Right atrium auricular region (tissue), 2 donors: ENCODE measurements around the gene TMEM163. TPM values are rescaled to one million over a fixed set of nuclear protein-coding genes. Genes with fewer than 3 reads are reported as not detected.

ENCODE experiments used
- DNase-seq: peaks from one replicate; pipeline ENCODE4 v3.0.0-alpha.2; 2019; ENCODE audit warnings: low spot score
- H3K27ac ChIP-seq, 2 donors: fragments of 200-600 bp; sonication (generic); 1 replicate in 1 of 2; 2 replicates in 1 of 2; pipeline ENCODE4 v1.5.1; 2016 to 2019
- H3K27me3 ChIP-seq, 2 donors: fragments of 200-600 bp; sonication (generic); one replicate each; pipeline versions ENCODE4 v1.5.1 to v1.6.0; 2017 to 2019
- H3K36me3 ChIP-seq: fragments of 200-600 bp; sonication (generic); one replicate; pipeline ENCODE4 v1.5.1; 2016
- H3K4me1 ChIP-seq, 2 donors: fragments of 200-600 bp; sonication (generic); one replicate each; pipeline versions ENCODE4 v1.5.1 to v1.6.0; 2017 to 2019
- H3K4me3 ChIP-seq, 2 donors: fragments of 200-600 bp; sonication (generic); 1 replicate in 1 of 2; 2 replicates in 1 of 2; pipeline ENCODE4 v1.5.1; 2017 to 2019; ENCODE audit warnings: mild to moderate bottlenecking in 1 of 2, moderate library complexity in 1 of 2
- H3K9me3 ChIP-seq, 2 donors: fragments of 200-600 bp; sonication (generic); one replicate each; pipeline ENCODE4 v1.5.1; 2019
- total RNA-seq, 2 donors: library from RNA; depleted of rRNA; stranded (reverse); fragments of >200 nt; gene quantifications; one replicate each; pipeline ENCODE4 v1.1.0, GENCODE V29; 2016
- TF ChIP-seq, protein P1 (sequence below), 2 donors: fragments of 200-600 bp; sonication (generic); IDR thresholded peaks; one replicate each; pipeline ENCODE4 v1.5.1; 2019; ENCODE audit warnings: antibody characterized with exemption in 2 of 2

Gene TMEM163
- total RNA-seq, 2 donors from 2014 or later = 3.1 to 8.9 TPM

DNA sequence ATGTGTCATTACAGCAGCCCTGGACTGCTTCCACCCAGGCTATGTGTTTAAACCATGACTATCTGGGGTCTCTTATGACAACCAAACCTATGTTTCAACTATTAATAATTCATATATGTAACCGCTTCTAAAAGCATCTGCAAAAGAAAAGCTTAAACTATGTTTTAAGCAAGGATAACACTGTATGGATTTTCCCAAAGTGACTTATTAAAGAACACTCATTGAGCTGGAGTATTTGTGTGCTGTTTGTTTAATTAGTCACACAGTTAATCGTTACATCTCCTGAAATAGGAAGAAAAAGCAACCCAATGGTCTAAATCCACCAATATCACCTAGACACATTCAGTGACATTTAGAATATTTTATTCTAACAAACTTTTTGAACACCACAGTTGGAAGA is 51.3 kb downstream of the TMEM163 start:
- TF ChIP-seq, protein P1, sequence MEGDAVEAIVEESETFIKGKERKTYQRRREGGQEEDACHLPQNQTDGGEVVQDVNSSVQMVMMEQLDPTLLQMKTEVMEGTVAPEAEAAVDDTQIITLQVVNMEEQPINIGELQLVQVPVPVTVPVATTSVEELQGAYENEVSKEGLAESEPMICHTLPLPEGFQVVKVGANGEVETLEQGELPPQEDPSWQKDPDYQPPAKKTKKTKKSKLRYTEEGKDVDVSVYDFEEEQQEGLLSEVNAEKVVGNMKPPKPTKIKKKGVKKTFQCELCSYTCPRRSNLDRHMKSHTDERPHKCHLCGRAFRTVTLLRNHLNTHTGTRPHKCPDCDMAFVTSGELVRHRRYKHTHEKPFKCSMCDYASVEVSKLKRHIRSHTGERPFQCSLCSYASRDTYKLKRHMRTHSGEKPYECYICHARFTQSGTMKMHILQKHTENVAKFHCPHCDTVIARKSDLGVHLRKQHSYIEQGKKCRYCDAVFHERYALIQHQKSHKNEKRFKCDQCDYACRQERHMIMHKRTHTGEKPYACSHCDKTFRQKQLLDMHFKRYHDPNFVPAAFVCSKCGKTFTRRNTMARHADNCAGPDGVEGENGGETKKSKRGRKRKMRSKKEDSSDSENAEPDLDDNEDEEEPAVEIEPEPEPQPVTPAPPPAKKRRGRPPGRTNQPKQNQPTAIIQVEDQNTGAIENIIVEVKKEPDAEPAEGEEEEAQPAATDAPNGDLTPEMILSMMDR (IDR thresholded peaks at IDR 0.05) = no peak
- no peaks in the 10 kb centered on the region for H3K4me1 ChIP-seq
- H3K9me3 ChIP-seq = no peaks in the 10 kb centered on the region
- no peaks in the 10 kb centered on the region for H3K27me3 ChIP-seq
- no peak for DNase-seq
- H3K4me3 ChIP-seq = no peak overlapping the region
- H3K36me3 ChIP-seq = no peaks in the 10 kb centered on the region
- no peak overlapping the region for H3K27ac ChIP-seq

DNA sequence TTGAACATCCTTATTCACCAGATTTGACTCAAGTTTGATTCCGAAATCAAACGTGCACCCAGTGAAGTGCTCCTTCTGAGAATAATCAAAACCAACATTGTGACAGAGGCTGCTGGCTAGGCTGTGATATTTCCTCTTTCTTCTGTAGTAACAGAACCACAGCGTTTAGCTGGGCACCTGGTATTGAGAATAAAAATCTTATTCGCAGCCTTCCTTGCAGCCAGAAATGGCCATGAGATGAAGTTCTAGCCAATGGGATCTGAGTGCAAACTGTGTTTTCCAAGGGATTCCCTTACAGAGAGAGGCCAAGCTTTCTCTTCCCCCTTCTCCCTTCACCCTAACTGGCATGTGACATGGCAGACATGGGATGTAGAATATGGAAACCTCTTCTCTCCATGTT is 51.7 kb downstream of the TMEM163 start:
- Histone ChIP-seq H3K36me3 (no peaks in the 10 kb centered on the region), H3K27me3 (no peaks in the 10 kb centered on the region), H3K27ac (no peak overlapping the region), H3K9me3 (no peaks in the 10 kb centered on the region), H3K4me1 (no peaks in the 10 kb centered on the region), H3K4me3 (no peak overlapping the region)
- DNase-seq = no peak
- TF ChIP-seq, protein P1 (IDR thresholded peaks at IDR 0.05) = no peak

DNA sequence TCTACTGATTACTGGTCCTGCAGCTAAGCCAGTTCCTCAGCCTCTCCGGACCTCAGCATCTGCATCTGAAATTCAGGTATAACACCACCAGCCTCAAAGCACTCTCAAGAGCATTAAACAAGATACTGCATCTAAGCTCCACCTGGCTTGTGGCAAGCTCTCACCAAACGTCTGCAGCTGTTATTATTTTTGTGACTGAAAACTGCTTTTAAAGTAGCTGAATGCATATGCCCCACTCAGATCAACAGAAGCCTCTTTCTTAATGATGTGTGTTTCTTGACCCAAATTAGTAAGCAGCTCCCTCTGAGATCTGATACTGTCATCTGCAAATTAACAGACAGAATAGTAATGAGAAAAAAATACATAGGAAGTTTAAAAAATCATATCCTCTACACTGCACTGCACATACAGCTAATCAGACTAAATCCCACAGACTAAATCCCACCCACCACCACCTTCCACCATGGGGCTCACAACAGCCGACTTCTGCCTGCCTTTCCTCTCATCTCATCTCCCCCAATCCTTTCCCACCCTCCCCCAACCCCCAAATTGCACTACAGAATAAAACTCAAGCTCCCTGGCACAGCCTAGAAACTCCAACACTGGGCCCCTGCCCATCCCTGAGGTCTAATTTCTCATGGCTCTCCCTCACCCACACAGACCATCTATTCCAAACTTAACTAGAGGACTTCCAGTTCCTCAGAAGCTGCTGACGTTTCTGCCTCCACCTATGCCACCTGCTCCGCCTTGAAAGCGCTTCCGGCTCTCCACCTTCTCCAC is 52.9 kb downstream of the TMEM163 start:
- H3K27ac ChIP-seq = no peak overlapping the region
- no peaks in the 10 kb centered on the region for H3K36me3 ChIP-seq
- H3K9me3 ChIP-seq = no peaks in the 10 kb centered on the region
- DNase-seq = no peak
- H3K4me3 ChIP-seq = no peak overlapping the region
- H3K4me1 ChIP-seq = no peaks in the 10 kb centered on the region
- TF ChIP-seq, protein P1 (IDR thresholded peaks at IDR 0.05) = no peak
- no peaks in the 10 kb centered on the region for H3K27me3 ChIP-seq

DNA sequence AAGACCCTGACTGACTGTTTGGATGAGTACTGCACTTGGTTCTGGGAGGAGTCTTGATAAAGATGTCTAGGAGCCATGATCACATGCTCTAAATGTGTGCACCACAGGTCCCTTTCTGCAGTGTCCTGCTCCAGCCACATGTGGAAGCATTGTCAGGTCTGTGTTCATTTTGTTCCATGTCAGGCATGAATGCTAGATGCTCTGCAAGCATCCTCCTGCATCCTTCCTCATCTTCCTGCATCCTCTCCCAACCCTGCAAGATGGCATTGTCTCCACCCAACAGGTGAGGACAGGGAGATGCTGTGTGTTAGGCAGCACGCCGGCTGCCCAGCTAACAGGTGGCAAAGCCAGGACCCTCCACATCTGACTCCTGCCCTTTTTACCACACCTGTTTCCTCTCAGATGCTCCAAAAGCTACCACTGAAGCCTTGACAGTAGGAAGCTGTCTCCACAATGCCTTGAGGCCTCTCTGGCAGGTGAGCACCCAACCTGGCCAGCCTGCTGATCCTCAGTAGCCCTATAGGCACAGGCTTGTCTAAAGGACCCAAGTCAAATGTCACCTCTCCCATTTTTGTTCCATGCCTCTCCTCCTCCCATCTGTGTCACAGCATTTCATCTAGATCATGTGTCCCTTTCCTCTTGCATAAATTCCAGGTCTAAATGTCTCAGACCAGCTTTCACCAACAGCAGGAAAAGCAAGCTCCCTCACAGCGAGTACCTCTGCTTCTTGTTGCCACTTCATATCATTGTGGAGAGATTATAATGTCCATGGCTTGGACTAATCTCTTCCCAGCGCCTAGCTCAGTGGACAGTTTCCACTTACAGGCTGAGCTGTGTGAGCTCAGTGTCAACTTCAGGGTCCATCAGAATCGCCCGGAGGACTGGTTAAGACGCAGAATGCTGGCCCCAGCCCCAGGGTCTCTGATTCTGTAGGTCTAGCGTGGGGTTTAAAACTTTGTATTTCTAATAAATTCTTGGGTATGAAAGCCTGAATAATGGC is 55.0 kb downstream of the TMEM163 start:
- Histone ChIP-seq H3K27ac (no peak overlapping the region), H3K9me3 (no peaks in the 10 kb centered on the region), H3K27me3 (no peaks in the 10 kb centered on the region), H3K4me1 (no peaks in the 10 kb centered on the region), H3K36me3 (no peaks in the 10 kb centered on the region), H3K4me3 (no peak overlapping the region)
- DNase-seq = no peak
- TF ChIP-seq, protein P1 (IDR thresholded peaks at IDR 0.05) = no peak

DNA sequence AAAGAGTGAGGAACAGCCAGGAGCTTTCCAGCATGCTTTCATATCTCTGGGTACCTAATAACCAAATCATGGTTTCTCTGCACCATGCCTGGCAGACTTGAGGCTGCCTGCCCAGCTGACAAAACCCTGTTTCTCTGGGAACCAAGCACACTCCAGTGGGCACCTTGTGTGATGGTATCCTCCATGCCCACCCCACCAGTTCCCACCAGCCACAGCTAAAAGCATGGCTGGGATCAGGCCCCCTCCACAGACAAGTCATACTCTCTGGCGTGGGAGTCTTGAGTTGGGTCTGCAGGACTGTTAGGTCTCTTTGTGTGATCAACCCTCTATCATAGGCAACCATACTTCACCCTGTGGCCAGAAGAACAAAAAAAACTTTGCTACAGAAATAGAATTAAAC is 56.0 kb downstream of the TMEM163 start:
- H3K27ac ChIP-seq = no peak overlapping the region
- no peaks in the 10 kb centered on the region for H3K27me3 ChIP-seq
- TF ChIP-seq, protein P1 (IDR thresholded peaks at IDR 0.05) = no peak

More for the DNA sequence above, 56.0 kb downstream of the TMEM163 start:
- no peaks in the 10 kb centered on the region for H3K9me3 ChIP-seq
- H3K4me3 ChIP-seq = no peak overlapping the region
- H3K36me3 ChIP-seq = no peaks in the 10 kb centered on the region
- DNase-seq = no peak
- H3K4me1 ChIP-seq = no peaks in the 10 kb centered on the region
